HL-60 (cell line): ENCODE measurements around the gene TSPAN1.
"Not testable (repeated sequence)": the region's sequence is repeated elsewhere in the genome, so short reads cannot be mapped to it uniquely, and the experiment has no call there.

Source experiments
- DNase-seq, 2 experiments: peaks; one replicate each; pipeline ENCODE4 v3.0.0-alpha.2; 2010 to 2020; ENCODE audit warnings: low read depth in 1 of 2, low spot score in 1 of 2
- H3K27ac ChIP-seq: fragments of 250-450 bp; sonication (Bioruptor Pico); replicated peaks from 2 replicates; pipeline ENCODE4 v1.5.1; 2020; ENCODE audit warnings: mild to moderate bottlenecking, moderate library complexity
- H3K27me3 ChIP-seq: fragments of 250-450 bp; sonication (Bioruptor Pico); 2 replicates; pipeline ENCODE4 v1.5.1; 2021; ENCODE audit warnings: mild to moderate bottlenecking, moderate library complexity; ENCODE audit not compliant: insufficient read depth, poor library complexity, severe bottlenecking
- H3K4me3 ChIP-seq: replicated peaks from 2 replicates; pipeline ENCODE4 v1.5.1; 2011; ENCODE audit warnings: mild to moderate bottlenecking, control low read depth, low read length; ENCODE audit not compliant: insufficient read depth
- CTCF ChIP-seq: IDR thresholded peaks from one replicate; pipeline ENCODE4 v1.5.1; 2011; ENCODE audit warnings: low read length, control low read depth, inconsistent platforms; ENCODE audit not compliant: insufficient read depth
- GABPA ChIP-seq: IDR thresholded peaks from 2 replicates; pipeline ENCODE4 v1.6.1; 2012; ENCODE audit warnings: low read depth
- POLR2AphosphoS5 ChIP-seq: IDR thresholded peaks from 2 replicates; pipeline ENCODE4 v1.6.1; 2012; ENCODE audit warnings: low read depth
- REST ChIP-seq: IDR thresholded peaks from 2 replicates; pipeline ENCODE4 v1.6.1; 2012; ENCODE audit warnings: low read depth; ENCODE audit not compliant: insufficient replicate concordance
- SPI1 ChIP-seq: IDR thresholded peaks from 2 replicates; pipeline ENCODE4 v1.6.1; 2012; ENCODE audit warnings: low read depth, mild to moderate bottlenecking, borderline replicate concordance

Gene TSPAN1

GRCh38 chr1:46224966-46225365 lies 50.1 kb downstream of the TSPAN1 start:
- Histone ChIP-seq H3K27me3 (no peaks in the 10 kb centered on the region), H3K27ac (no peak overlapping the region), H3K4me3 (no peak overlapping the region)
- DNase-seq = no peak
- no peak for TF ChIP-seq REST
- no peak for TF ChIP-seq POLR2AphosphoS5
- no peak for TF ChIP-seq GABPA
- TF ChIP-seq SPI1 = no peak
- no peak for TF ChIP-seq CTCF

- not testable (repeated sequence) for H3K27ac ChIP-seq, DNase-seq, H3K4me3 ChIP-seq, H3K27me3 ChIP-seq
These were observed 56.3 kb downstream of the TSPAN1 start for GRCh38 chr1:46231231-46231630.
